ENCODE data around the gene LAMP1.

- TF ChIP-seq, protein P1, sequence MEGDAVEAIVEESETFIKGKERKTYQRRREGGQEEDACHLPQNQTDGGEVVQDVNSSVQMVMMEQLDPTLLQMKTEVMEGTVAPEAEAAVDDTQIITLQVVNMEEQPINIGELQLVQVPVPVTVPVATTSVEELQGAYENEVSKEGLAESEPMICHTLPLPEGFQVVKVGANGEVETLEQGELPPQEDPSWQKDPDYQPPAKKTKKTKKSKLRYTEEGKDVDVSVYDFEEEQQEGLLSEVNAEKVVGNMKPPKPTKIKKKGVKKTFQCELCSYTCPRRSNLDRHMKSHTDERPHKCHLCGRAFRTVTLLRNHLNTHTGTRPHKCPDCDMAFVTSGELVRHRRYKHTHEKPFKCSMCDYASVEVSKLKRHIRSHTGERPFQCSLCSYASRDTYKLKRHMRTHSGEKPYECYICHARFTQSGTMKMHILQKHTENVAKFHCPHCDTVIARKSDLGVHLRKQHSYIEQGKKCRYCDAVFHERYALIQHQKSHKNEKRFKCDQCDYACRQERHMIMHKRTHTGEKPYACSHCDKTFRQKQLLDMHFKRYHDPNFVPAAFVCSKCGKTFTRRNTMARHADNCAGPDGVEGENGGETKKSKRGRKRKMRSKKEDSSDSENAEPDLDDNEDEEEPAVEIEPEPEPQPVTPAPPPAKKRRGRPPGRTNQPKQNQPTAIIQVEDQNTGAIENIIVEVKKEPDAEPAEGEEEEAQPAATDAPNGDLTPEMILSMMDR (IDR thresholded peaks at IDR 0.05), result no peak
- TF ChIP-seq POLR2AphosphoS5 (IDR thresholded peaks at IDR 0.05), result no peak
These were observed 4.8 kb upstream of the LAMP1 start for GRCh38 chr13:113292021-113292862.
